Forelimb muscle (tissue), 1 donor: ENCODE data around the gene POU6F2. TPM values are rescaled to one million over a fixed set of nuclear protein-coding genes. Genes with fewer than 3 reads are reported as not detected.
A peak's percentile ranks its signal among the peaks of the same experiment; 100 is the strongest.

Experiments used
- DNase-seq: peaks from one replicate; pipeline ENCODE4 v3.0.0-alpha.2; 2013; ENCODE audit warnings: low read depth
- polyA plus RNA-seq: library from polyadenylated mRNA; unstranded; fragments of 120-200 nt; gene quantifications from one replicate; pipeline ENCODE4 v1.2.1, GENCODE V29; 2013; ENCODE audit not compliant: insufficient read length

POU6F2 gene
- polyA plus RNA-seq, 1 donor = not detected

DNA sequence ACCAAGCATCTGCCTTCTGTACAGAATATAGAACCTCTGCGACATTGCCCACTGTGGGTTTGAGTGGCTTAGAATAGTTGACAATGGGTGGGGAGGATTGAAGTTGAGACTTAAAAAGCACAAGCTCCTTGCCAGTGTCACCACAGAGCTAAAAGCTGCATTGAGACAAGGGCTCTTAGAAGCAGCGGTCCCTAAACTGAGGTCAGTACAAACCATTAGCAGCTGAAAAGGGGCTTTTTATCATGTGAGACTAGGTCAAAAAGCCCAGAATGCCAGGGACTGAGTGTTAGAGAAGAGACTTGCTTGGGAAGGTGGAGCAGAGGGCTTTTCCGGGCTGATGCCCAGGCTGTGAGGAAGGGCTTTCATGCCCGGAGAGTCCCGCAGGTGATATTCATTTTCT is 91.3 kb downstream of the POU6F2 start:
- DNase-seq = no peak

DNA sequence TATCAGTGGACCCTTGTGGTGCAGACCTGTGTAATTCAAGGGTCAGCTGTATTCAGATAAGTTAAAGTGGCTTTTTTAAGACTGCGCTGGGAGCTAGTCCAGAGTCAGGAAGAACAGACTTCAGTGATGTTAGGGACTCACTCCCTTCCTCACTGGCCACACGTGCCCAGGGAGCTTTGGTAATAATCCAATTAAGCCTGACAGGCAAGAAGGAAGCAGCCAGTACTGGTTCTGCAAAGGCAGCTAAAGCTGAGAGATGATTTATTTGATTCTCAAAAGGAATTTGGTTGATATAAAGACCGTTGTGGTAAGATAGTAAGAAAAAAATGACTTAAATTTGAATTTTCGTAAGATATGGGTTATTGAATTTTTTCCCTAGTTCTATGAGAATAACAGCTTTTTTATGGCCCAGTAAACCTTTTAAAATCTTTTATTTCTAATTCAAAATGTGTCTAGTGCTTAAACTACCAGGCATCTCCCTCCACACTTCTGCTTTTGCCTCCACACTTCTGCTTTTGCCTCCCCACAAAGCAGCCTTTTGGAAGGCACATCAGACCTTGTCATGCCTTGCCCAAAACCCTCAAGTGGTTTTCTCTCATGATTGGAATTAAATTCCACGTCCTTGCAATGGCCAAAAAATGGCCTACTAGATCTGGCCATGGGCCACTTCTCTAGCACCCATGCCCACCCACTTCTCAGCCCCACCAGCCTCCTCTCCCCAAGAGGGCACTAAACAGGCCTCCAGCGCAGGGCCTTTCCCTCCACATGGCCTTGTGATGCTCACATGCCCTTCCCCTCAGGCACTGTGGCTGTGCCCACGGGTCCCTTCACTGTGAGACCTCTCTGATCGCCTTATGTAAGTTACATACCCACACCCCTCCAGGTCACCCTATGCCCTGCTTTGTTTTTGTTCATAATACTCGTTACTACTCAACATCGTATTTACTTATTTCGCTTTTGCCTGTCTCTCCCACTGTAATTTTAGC is 92.5 kb downstream of the POU6F2 start:
- DNase-seq = no peak

DNA sequence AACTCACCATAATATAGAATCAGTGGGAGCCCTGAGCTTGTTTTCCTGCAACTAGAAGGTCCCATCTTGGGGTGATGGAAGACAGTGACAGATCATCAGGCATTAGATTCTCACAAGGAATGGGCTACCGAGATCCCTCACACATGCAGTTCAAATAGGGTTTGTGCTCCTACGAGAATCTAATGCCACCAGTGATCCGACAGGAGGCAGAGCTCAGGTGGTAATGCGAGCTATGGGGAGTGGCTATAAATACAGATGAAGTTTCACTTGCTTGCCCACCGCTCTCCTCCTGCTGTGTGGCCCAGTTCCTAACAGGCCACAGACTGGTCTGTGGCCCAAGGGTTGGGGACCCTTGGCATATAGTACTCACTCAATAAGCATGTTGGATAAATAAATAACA is 93.4 kb downstream of the POU6F2 start:
- no peak for DNase-seq

DNA sequence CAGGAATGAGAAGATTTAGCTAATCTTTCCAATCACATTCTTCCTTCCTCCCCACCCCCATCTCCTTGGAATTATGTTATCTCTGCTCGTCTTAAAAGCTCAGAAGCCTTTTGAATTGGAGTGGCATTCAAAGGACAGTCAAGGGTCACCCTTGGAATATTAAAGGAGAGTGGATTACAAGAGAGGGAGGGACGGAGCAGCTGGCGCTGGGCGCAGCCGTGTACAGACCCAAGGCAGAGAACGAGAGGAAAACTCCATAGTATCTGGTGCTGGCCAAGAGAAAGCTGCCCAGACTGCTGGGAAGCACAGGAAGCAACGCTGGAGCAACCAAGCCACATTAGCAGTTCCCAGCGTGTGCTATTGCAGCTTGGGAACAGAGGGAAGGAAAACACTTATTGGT is 95.7 kb downstream of the POU6F2 start:
- peak; percentile 11 for DNase-seq

DNA sequence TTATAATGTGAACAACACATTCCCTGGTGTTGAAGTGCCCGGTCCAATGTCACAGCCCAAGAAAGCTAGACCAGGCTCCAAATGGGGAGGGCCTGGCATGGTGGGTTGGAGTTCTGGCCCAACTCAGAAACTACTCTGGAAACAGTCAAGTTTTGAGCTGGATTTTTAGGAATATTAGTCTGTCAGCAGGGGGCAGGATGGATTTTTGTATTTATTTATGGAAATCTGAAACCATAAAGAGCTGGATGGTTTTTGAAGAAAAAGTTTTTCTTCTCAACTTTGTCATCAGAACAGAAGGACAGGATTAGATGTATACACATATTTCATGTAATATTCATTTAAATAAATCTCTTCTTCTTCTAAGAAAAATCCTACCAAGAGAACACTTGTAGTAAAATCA is 97.5 kb downstream of the POU6F2 start:
- no peak for DNase-seq

DNA sequence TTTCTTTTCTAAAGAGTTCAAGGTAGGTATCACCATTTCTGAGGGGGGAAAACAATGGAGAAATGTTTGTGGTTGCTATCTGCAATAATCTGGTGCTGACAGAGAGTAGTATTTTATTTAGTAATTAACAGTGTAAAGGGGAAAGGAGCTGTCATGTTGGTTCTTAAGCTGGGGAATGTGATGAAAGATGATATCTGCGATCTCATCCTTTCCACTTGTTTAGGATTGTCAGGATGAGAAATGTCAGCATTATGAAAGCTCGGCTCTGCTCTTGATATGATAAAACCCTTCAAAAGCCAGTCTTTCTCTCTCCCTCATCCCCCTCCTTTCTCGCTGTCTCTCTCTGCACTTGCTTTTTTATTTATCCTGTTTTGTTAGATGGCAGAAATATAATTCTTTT is 106.1 kb downstream of the POU6F2 start:
- no peak for DNase-seq

DNA sequence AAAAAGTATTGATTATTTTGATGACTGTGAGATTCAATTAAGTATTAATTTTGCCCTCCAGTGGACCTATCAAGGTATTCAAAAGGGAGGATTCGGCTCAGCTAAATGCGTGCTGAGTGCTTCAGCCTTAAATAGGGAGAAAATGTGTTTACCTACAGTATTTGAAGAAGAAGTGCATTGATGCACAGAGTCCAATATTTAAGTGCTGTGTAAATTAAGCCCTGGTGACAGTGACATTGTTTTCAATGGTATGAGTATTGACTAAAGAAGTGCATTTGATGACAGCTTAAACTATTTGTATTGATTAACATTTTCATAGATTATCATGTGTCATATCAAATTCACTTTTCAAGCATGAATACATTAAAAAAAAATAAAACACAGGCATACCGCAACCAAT is 106.6 kb downstream of the POU6F2 start:
- no peak for DNase-seq

DNA sequence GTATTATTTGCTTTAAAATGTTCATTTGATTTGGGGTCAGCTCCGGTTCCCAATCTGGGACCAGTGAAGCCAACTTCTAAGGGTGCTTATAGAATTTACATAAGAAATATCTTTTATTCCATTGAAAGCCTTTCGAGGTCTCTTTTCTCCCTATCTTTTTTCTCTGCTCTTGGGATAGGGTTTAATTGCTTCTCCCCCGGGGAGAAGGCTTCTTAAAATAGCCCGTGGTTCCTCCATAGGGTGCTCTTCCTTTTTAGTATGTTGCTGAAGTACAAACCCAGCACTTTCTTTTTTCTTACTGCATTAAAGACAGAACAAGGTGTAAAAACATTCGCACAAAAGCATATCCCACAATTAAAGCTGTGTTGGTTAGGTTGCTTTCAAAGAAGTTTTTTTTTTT is 107.5 kb downstream of the POU6F2 start:
- no peak for DNase-seq

DNA sequence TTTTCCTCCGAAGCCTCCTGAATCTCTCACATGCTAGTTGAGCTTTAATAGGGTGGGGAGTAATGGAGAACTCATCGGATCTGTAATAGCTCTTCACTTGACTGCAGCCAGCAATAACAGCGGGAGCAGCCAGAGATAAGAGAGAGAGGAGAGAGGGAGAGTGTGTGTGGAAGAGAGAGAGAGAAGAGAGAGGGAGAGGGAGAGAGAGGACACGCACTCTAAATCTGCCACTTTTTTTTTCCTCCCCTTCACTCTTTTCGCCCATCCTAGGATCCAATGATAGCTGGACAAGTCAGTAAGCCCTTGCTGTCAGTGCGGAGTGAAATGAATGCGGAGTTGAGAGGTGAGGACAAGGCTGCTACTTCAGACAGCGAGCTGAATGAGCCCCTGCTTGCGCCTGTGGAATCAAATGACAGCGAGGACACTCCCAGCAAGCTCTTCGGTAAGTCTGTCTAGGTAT is 107.9 kb downstream of the POU6F2 start:
- DNase-seq = no peak

DNA sequence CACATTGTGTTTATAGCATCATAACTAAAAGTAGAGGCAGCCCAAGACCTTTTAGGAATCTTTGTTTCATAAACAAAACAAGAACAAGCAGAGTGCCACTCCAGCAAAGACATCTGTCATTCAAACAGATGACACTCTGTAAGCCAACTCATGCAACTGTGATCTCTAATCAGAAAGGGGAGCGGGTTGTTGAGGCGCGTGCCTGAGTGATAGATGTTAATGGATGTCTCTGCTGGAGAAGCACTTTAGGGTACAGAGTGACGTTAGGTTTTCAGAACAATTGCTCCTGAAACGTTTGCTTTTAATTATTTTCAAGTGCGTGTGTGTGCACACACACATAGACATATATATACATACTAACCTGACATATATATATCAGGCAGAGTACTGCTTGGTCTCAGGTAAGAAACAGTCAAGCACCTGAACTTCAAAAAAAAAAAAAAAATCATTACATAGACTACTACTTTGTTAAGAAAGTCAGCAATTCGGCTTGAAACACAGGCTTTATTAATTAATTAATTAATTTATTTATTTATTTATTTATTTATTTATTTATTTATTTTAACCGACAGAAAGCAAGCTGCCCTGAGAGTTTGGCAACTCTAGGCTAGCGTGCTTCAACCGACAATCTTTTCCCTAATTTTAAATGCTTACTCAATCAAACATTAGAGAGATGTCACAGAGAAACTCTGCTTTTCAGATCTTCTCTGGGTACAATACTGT is 109.1 kb downstream of the POU6F2 start:
- DNase-seq = no peak

DNA sequence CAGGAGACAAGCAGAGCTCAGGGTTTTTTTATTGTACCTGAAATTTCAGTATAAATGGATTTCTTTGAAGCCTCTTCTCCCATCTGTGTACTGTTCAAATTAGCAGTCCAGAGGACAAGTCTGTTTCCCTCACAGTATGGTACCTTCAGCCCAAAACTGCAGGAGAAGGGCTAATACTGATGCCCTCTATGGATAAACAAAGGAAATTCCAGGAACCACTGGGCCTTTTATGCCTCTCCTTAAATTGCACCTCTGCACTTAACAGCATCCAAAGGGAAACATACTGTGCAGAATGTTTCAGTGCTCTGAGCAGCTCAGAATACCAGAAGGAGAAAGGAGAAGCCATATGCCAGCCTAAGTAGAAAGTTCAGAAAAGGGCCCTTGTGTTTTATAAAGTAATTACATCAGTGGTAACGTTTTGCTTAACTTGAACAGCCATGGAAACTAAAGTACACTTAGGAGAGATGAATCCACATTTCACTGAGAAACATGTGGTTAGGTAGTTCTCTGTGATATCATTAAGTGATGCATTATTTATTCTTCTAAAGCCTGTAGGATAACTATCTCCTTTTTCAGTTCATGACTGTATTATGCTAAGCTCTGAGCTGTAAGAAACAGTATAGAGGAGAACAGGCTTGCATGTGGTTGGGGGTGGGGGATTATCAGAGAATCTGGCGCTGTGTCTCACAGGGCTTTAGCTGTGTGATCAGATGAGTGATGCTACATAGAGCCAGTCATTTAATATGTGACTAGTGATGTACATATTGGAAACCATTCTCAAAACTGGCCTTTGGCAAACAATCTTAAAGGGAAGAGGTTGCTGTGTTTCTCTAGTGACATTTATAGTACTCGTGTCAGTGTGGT is 111.3 kb downstream of the POU6F2 start:
- DNase-seq = no peak

DNA sequence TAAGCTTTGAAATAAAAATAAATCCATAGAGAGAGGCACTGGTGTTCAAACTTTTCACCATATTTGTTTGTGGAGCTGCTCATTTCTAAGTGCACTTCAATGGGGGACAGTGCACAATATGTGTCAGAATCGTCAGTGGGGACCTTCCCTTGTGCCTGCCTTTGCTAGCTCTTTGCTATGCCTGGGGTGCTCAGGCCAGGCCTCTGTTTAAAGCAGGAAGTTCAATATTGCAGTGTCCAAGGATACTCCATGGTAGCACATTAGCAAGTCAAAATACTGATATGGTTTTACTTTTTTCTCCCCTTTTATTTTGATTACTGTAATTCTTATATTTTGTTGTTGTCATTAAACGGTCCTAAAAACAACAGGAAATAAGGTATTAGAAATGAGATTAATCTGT is 113.4 kb downstream of the POU6F2 start:
- DNase-seq = no peak

DNA sequence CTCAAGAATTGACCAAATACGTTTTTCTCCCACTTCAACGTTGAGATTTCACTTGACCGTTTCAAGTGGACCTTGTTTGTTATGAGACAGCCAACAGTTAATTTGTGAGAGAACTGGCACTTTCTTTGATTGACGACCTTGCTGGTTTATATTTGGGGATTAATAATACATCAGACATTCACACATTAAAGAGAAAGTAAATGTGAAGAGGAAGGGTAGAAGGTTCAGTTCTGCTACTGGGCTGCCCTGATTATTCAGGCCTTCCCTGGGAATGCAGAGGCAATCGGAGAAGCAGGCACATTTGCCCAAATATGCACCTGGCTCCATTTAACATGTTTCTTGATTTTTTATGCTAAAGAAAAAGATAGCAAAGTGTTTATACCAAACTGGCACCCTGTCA is 114.1 kb downstream of the POU6F2 start:
- no peak for DNase-seq

DNA sequence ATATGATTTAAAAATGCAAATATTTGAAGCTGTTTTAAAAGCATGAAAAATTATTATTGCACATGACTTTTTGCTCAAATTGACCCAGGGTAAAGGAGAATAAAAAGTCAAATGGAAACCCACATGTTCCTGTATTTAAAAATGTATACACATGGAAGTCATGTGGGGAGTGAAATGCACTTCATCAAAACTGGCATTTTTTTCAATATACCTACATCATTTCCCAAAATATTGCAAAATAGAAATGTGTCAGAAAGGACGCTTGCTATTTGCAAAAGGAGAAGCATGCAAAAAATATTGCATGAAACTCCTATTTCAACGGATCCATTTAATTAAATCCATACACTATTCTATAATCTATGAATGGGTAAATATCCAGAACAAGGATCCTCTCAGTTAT is 117.0 kb downstream of the POU6F2 start:
- DNase-seq = no peak

DNA sequence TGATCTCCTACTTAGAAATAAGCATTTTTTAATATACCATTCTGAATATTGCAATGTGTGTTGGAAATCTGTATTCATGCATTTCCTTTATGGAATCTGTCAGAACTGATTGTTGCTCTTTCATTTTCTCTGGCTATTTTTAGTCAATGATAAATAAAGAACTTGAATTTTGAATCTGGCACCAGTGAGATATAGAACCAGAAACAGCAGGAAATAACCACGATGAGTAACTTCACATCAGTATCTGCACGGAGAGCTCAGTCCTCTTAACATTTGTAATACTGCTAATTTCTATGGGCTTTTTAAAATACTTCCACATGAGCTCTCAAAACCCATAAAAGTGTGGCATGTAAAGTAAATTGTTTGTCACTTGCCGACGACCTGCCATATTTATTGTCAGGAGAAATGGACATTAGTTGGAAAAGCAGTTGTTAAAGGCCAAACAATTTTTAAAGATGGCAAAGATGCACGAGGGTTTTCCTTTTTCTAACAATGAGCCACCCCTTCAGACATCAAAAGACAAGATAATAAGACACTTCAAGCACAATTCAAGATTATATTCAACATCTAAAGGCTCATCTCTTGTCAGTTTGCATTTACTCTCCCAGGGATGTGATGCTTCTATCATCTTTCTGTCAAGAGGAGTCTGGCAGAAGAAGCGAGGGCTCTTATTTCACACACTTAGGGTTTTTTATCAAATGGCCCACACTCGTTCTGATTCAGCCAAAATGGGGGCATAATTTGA is 118.3 kb downstream of the POU6F2 start:
- DNase-seq = no peak

DNA sequence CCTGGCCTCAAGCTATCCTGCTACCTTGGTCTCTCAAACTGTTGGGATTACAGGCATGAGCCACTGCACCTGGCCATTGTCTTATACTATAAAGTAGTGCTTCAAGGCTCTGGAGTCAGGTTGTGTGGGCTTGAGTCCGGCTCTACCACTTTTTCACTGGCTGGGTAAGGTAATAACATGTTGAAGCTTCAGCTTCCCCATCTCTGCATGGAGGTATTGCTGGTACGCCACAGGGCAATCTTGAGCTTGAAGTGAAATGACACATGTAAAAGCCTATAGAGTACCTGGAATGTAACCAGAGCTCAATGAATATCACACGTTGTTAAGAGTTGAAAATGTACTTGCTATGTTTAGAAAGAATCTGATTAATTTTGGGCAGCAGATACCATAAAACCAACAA is 120.8 kb downstream of the POU6F2 start:
- DNase-seq = no peak

DNA sequence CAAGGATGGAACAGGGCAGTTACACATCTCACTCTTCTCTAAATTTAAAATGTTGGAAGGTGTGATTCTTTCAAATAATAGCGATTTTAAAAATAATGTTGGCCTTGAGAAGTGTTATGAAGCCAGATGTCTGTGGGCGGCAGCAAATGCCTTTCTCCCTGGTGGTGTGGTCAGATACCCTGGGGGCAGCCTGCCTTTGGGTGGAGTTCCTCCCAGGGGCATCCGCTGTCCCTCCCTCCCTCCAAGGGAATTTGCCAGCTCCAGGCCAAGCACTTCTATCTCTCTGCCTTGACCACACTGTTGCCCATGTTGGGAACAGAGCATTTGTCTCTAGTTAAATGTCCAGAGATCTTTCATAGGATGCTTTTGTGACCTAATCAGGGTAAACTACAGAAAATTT is 121.4 kb downstream of the POU6F2 start:
- no peak for DNase-seq

DNA sequence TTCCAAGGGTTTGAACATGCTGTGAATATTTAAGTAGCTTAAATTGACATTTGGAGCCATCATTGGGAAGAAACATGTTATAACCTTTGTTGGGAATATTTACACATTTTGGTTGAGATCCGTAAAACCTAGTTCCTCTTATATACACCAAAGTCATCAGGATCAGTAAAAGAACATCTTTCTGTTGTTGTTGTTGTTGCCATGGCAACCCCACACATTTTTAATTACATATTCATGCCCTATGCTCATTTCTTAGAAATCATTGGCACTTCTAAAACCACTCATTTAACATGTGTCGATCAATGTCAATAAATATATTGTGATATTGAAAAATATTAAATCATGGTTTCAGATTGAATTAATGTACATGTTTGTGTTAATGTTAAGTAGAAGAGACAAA is 122.6 kb downstream of the POU6F2 start:
- no peak for DNase-seq

DNA sequence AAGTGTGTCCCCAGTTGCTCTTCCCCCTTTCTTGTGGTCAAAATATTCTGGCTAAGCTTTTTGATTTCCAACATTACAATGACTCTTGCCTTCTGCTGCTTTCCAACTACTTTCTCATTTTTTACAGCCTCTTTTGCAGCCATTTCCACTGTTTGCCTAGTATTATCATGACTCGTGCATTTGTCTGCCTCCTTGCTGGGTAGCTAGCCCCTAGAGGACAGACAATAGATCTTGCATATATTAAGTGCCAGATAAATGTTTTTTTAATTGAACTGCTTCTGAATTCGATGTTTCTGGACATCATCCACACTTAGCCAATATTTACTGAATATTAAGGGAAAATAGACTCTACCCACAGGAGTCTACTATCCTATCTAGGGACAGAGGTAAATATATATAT is 124.5 kb downstream of the POU6F2 start:
- no peak for DNase-seq

DNA sequence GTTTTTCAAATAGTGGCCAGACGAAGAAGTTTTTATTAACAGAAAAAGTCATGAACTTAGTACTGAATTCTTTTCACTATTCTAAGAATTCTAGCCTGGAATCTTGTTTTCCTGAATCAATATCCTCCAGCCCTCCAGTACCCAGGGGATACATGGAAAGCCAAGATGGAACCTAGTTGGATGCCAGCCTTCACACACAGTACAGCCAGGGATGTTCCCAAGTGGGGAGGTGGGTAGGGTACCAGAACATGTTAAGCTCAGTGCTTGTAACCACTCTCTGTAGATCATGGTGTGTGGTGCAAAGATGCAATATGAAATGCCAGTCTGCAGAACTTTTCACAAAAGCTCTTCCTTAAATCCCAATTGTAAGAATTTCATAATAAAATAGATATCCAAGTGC is 128.0 kb downstream of the POU6F2 start:
- DNase-seq = no peak

DNA sequence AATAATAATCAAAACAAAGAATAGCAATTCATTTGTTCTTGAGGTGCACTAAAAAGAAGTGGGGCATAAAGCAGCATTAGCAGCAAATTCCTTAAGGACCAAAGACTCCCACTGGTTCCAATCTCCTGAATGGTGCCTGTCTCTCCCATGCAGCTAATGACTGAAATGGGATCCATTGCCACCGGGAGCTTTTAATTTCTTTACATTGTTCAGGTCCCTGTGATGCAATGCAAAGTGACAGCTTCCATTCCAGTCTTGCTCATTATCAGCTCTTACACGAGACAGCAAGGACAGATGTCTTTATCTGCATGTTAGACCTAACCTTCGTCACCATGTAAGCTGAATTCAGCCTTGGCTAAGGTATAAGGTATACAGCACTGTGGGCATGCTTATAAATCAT is 148.1 kb downstream of the POU6F2 start:
- DNase-seq = no peak
